ENCODE measurements around the gene IGFBP3. TPM values are rescaled to one million over a fixed set of nuclear protein-coding genes. Genes with fewer than 3 reads are reported as not detected.

The IGFBP3 gene
- total RNA-seq, 1 donor from 2014 or later, result 22.0 TPM

- peaks cover 3% of the 10 kb centered on the region for H3F3A ChIP-seq (ENCODE audit: low read depth)
- peaks cover 8% of the 10 kb centered on the region for H3K4me1 ChIP-seq
- H3K27ac ChIP-seq, result no peak overlapping the region
- Mint-ChIP-seq H3K4me1 (peaks cover 13% of the 10 kb centered on the region), H3K4me3 (no peak overlapping the region), H3K36me3 (no peaks in the 10 kb centered on the region), H3K9me3 (no peaks in the 10 kb centered on the region), H3K27ac (no peak overlapping the region), H3K27me3 (ENCODE audit: insufficient read depth, low read depth) (peaks cover 35% of the 10 kb centered on the region)
- TF ChIP-seq EZH2 (IDR thresholded peaks at IDR 0.05) (no peak), EZH2phosphoT487 (IDR thresholded peaks at IDR 0.05) (no peak)
- TF ChIP-seq, protein P1, sequence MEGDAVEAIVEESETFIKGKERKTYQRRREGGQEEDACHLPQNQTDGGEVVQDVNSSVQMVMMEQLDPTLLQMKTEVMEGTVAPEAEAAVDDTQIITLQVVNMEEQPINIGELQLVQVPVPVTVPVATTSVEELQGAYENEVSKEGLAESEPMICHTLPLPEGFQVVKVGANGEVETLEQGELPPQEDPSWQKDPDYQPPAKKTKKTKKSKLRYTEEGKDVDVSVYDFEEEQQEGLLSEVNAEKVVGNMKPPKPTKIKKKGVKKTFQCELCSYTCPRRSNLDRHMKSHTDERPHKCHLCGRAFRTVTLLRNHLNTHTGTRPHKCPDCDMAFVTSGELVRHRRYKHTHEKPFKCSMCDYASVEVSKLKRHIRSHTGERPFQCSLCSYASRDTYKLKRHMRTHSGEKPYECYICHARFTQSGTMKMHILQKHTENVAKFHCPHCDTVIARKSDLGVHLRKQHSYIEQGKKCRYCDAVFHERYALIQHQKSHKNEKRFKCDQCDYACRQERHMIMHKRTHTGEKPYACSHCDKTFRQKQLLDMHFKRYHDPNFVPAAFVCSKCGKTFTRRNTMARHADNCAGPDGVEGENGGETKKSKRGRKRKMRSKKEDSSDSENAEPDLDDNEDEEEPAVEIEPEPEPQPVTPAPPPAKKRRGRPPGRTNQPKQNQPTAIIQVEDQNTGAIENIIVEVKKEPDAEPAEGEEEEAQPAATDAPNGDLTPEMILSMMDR (IDR thresholded peaks at IDR 0.05), result no peak
- no peak overlapping the region for H3K9ac ChIP-seq
- no peak overlapping the region for H2AFZ ChIP-seq (replicated peaks)
- no peak overlapping the region for H3K4me3 ChIP-seq
- no peak for DNase-seq (ENCODE audit: low spot score)
- no peaks in the 10 kb centered on the region for H3K79me2 ChIP-seq (ENCODE audit: low read depth)
- H3K36me3 ChIP-seq, result no peaks in the 10 kb centered on the region
- no peaks in the 10 kb centered on the region for H3K9me3 ChIP-seq (ENCODE audit: low read depth)
- H3K27me3 ChIP-seq, result peaks cover 45% of the 10 kb centered on the region
- no peak overlapping the region for H3K4me2 ChIP-seq
- peaks cover 19% of the 10 kb centered on the region for H4K20me1 ChIP-seq (ENCODE audit: low read depth)
These were observed 4.0 kb downstream of the IGFBP3 start for GRCh38 chr7:45917064-45917463.

DNA sequence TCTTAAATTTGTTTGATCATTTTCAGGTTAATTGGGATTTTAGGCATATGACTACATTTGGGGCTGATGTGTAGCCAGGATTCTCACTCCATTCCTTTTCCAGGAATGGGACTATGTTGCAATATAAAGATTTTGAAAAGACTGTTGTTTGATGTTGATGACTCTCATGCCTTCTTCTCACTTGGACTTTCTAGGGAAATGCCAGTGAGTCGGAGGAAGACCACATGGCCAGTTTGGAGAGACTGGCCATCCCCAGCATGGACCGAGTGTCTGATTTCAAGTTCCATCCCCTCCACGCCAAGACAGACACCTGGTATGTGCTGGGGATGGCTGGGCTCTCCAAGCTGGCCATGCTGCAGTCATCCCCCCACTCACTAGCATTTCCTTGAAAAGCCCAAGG is 5.5 kb downstream of the IGFBP3 start:
- Histone ChIP-seq H4K20me1 (ENCODE audit: low read depth) (peaks cover 19% of the 10 kb centered on the region), H3K27ac (no peak overlapping the region), H3K9me3 (ENCODE audit: low read depth) (no peaks in the 10 kb centered on the region), H2AFZ (replicated peaks) (no peak overlapping the region), H3K9ac (no peak overlapping the region), H3K27me3 (peaks cover 30% of the 10 kb centered on the region), H3F3A (ENCODE audit: low read depth) (no peaks in the 10 kb centered on the region), H3K4me2 (no peak overlapping the region), H3K4me1 (peaks cover 8% of the 10 kb centered on the region), H3K4me3 (no peak overlapping the region), H3K79me2 (ENCODE audit: low read depth) (no peaks in the 10 kb centered on the region), H3K36me3 (no peaks in the 10 kb centered on the region)
- TF ChIP-seq EZH2 (IDR thresholded peaks at IDR 0.05) (no peak), EZH2phosphoT487 (IDR thresholded peaks at IDR 0.05) (no peak)
- TF ChIP-seq, protein P1 (IDR thresholded peaks at IDR 0.05), result no peak
- Mint-ChIP-seq H3K36me3 (no peaks in the 10 kb centered on the region), H3K9me3 (no peaks in the 10 kb centered on the region), H3K27me3 (ENCODE audit: insufficient read depth, low read depth) (peaks cover 29% of the 10 kb centered on the region), H3K4me3 (no peak overlapping the region), H3K4me1 (peaks cover 8% of the 10 kb centered on the region), H3K27ac (no peak overlapping the region)
- no peak for DNase-seq (ENCODE audit: low spot score)

DNA sequence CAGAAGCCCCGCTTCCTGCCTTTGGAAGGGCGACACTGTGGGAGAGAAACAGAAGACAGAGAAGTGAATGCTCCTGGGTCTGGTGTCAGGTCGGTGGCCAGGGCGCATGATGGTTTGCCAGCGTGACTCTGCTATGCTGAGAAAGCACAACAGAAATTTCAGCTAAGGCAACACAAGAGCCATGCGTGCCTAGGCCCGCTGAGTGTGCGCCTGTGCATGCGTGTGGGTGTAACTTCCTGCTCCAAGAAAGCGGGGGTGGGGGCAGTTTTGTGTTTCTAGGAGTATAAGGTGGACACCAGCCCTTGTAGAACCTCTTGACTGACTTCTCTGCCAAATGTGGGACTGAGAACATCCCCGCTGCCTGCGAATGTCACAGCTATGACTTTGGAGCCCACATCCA is 6.2 kb downstream of the IGFBP3 start:
- Histone ChIP-seq H3K27me3 (peaks cover 23% of the 10 kb centered on the region), H3K4me2 (no peak overlapping the region), H2AFZ (replicated peaks) (no peak overlapping the region), H3K9ac (no peak overlapping the region), H3F3A (ENCODE audit: low read depth) (no peaks in the 10 kb centered on the region), H3K79me2 (ENCODE audit: low read depth) (no peaks in the 10 kb centered on the region), H3K9me3 (ENCODE audit: low read depth) (no peaks in the 10 kb centered on the region), H3K4me3 (no peak overlapping the region), H4K20me1 (ENCODE audit: low read depth) (peaks cover 14% of the 10 kb centered on the region), H3K27ac (no peak overlapping the region), H3K4me1 (peaks cover 2% of the 10 kb centered on the region), H3K36me3 (no peaks in the 10 kb centered on the region)
- no peak for DNase-seq (ENCODE audit: low spot score)
- peaks cover 24% of the 10 kb centered on the region for H3K27me3 Mint-ChIP-seq (ENCODE audit: insufficient read depth, low read depth)
- H3K36me3 Mint-ChIP-seq, result no peaks in the 10 kb centered on the region
- peaks cover 3% of the 10 kb centered on the region for H3K4me1 Mint-ChIP-seq
- no peak overlapping the region for H3K27ac Mint-ChIP-seq
- TF ChIP-seq EZH2 (IDR thresholded peaks at IDR 0.05) (no peak), EZH2phosphoT487 (IDR thresholded peaks at IDR 0.05) (no peak)
- TF ChIP-seq, protein P1 (IDR thresholded peaks at IDR 0.05), result no peak
- H3K4me3 Mint-ChIP-seq, result no peak overlapping the region
- no peaks in the 10 kb centered on the region for H3K9me3 Mint-ChIP-seq
